ENCODE results near the gene PKD2. TPM values are rescaled to one million over a fixed set of nuclear protein-coding genes. Genes with fewer than 3 reads are reported as not detected.

Gene PKD2
- polyA plus RNA-seq, 1 donor from 2014 or later, result 54.8 TPM

DNA sequence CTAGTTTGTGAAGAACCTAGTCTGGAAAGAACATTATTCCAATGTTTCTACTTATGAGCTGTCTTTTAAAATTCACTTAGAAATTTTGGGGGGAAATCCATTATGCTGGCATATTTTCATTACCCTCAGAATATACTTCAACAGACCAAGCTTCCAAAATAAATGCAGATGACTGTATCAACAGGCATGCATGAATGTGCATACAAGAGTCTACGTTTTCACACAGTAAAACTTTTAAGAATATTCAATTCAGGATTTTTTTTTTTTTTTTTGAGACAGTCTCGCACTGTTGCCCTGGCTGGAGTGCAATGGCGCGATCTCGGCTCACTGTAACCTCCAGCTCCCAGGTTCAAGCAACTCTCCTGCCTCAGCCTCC, 101.3 kb downstream of the PKD2 start:
- TF ChIP-seq SMC3 (conservative IDR thresholded peaks at IDR 0.05; ENCODE audit: poor library complexity) (no peak), TAF1 (IDR thresholded peaks at IDR 0.05; ENCODE audit: low read depth) (no peak), EZH2 (IDR thresholded peaks at IDR 0.05; ENCODE audit: borderline replicate concordance, insufficient read depth, low read length, poor library complexity, severe bottlenecking) (no peak), POLR2AphosphoS5 (IDR thresholded peaks at IDR 0.05) (no peak), EP300 (conservative IDR thresholded peaks at IDR 0.05; ENCODE audit: poor library complexity, severe bottlenecking) (no peak), MXI1 (conservative IDR thresholded peaks at IDR 0.05; ENCODE audit: poor library complexity, severe bottlenecking) (no peak), RAD21 (conservative IDR thresholded peaks at IDR 0.05) (no peak)
- TF ChIP-seq, protein P1, sequence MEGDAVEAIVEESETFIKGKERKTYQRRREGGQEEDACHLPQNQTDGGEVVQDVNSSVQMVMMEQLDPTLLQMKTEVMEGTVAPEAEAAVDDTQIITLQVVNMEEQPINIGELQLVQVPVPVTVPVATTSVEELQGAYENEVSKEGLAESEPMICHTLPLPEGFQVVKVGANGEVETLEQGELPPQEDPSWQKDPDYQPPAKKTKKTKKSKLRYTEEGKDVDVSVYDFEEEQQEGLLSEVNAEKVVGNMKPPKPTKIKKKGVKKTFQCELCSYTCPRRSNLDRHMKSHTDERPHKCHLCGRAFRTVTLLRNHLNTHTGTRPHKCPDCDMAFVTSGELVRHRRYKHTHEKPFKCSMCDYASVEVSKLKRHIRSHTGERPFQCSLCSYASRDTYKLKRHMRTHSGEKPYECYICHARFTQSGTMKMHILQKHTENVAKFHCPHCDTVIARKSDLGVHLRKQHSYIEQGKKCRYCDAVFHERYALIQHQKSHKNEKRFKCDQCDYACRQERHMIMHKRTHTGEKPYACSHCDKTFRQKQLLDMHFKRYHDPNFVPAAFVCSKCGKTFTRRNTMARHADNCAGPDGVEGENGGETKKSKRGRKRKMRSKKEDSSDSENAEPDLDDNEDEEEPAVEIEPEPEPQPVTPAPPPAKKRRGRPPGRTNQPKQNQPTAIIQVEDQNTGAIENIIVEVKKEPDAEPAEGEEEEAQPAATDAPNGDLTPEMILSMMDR (IDR thresholded peaks at IDR 0.05; ENCODE audit: poor library complexity, severe bottlenecking), result no peak
- TF ChIP-seq, protein P2, sequence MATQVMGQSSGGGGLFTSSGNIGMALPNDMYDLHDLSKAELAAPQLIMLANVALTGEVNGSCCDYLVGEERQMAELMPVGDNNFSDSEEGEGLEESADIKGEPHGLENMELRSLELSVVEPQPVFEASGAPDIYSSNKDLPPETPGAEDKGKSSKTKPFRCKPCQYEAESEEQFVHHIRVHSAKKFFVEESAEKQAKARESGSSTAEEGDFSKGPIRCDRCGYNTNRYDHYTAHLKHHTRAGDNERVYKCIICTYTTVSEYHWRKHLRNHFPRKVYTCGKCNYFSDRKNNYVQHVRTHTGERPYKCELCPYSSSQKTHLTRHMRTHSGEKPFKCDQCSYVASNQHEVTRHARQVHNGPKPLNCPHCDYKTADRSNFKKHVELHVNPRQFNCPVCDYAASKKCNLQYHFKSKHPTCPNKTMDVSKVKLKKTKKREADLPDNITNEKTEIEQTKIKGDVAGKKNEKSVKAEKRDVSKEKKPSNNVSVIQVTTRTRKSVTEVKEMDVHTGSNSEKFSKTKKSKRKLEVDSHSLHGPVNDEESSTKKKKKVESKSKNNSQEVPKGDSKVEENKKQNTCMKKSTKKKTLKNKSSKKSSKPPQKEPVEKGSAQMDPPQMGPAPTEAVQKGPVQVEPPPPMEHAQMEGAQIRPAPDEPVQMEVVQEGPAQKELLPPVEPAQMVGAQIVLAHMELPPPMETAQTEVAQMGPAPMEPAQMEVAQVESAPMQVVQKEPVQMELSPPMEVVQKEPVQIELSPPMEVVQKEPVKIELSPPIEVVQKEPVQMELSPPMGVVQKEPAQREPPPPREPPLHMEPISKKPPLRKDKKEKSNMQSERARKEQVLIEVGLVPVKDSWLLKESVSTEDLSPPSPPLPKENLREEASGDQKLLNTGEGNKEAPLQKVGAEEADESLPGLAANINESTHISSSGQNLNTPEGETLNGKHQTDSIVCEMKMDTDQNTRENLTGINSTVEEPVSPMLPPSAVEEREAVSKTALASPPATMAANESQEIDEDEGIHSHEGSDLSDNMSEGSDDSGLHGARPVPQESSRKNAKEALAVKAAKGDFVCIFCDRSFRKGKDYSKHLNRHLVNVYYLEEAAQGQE (IDR thresholded peaks at IDR 0.05; ENCODE audit: borderline replicate concordance), result no peak
- Histone ChIP-seq H2AFZ (ENCODE audit: low read depth, low read length) (no peak overlapping the region), H3K27me3 (ENCODE audit: insufficient read depth, low read depth, low read length) (no peaks in the 10 kb centered on the region), H3K36me3 (ENCODE audit: insufficient read depth, low read length) (no peaks in the 10 kb centered on the region), H3K9ac (ENCODE audit: low read length) (no peak overlapping the region), H3K27ac (ENCODE audit: low read length) (no peak overlapping the region), H3K79me2 (replicated peaks; ENCODE audit: insufficient read depth, low read length) (no peaks in the 10 kb centered on the region), H3K9me2 (ENCODE audit: insufficient read depth, low read length) (no peaks in the 10 kb centered on the region), H3K4me2 (ENCODE audit: low read length) (no peak overlapping the region), H4K20me1 (ENCODE audit: insufficient read depth) (no peaks in the 10 kb centered on the region), H3K4me3 (ENCODE audit: low read length) (no peak overlapping the region), H3K9me3 (ENCODE audit: low read length) (no peaks in the 10 kb centered on the region), H3F3A (ENCODE audit: insufficient read depth, low read length, poor library complexity, severe bottlenecking) (no peaks in the 10 kb centered on the region)

DNA sequence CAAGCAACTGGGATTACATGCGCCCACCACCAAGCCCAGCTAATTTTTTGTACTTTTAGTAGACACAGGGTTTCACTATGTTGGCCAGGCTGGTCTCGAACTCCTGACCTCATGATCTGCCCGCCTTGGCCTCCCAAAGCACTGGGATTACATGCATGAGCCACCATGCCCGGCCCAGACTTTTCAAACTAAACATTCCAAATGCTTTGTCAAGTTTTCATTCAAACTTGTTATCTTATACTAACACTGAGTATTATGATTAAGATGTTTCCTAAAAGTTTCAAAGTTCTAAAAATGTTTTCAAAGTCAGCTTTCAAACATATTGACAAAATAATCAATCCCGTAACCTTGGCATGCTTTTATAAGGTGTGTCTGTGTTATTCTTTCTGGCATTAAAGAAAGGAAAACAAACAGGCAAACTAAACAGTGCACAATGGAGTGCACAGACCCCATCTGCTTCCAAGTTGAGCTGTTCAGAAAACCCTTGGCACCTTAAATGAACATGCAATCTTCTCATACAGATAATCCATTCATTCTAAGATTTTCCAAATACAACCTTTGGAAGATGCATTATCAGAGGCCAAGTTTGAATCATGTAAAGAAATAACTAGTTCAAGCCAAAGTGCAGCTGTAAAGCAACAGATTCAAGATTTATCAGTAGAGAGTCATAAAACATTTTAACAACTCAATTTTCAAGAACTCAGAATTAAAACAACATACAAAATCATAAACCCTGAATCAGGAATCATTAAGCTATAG, 101.9 kb downstream of the PKD2 start:
- Histone ChIP-seq H2AFZ (ENCODE audit: low read depth, low read length) (no peak overlapping the region), H3K4me3 (ENCODE audit: low read length) (no peak overlapping the region), H3K9ac (ENCODE audit: low read length) (no peak overlapping the region), H3K36me3 (ENCODE audit: insufficient read depth, low read length) (no peaks in the 10 kb centered on the region), H3F3A (ENCODE audit: insufficient read depth, low read length, poor library complexity, severe bottlenecking) (no peaks in the 10 kb centered on the region), H3K79me2 (replicated peaks; ENCODE audit: insufficient read depth, low read length) (no peaks in the 10 kb centered on the region), H3K27me3 (ENCODE audit: insufficient read depth, low read depth, low read length) (no peaks in the 10 kb centered on the region), H3K27ac (ENCODE audit: low read length) (no peak overlapping the region), H3K4me2 (ENCODE audit: low read length) (no peak overlapping the region), H3K9me3 (ENCODE audit: low read length) (no peaks in the 10 kb centered on the region), H4K20me1 (ENCODE audit: insufficient read depth) (no peaks in the 10 kb centered on the region), H3K9me2 (ENCODE audit: insufficient read depth, low read length) (no peaks in the 10 kb centered on the region)
- TF ChIP-seq EZH2 (IDR thresholded peaks at IDR 0.05; ENCODE audit: borderline replicate concordance, insufficient read depth, low read length, poor library complexity, severe bottlenecking) (no peak), EP300 (conservative IDR thresholded peaks at IDR 0.05; ENCODE audit: poor library complexity, severe bottlenecking) (no peak), POLR2AphosphoS5 (IDR thresholded peaks at IDR 0.05) (no peak), TAF1 (IDR thresholded peaks at IDR 0.05; ENCODE audit: low read depth) (no peak)
- TF ChIP-seq, protein P1 (IDR thresholded peaks at IDR 0.05; ENCODE audit: poor library complexity, severe bottlenecking), result no peak
- TF ChIP-seq, protein P2 (IDR thresholded peaks at IDR 0.05; ENCODE audit: borderline replicate concordance), result no peak

Measured in neural cell (in vitro differentiated cells).